GM08714 (cell line): ENCODE measurements around the gene NUP62.

Experiments
- H3K4me3 ChIP-seq: fragments of 200-500 bp; sonication (Bioruptor generic); 2 replicates; pipeline ENCODE4 v1.5.1; 2014; ENCODE audit warnings: mild to moderate bottlenecking, low read length, inconsistent platforms
- ZNF274 ChIP-seq: IDR thresholded peaks from 2 replicates; pipeline ENCODE4 v1.6.1; 2012; ENCODE audit warnings: mild to moderate bottlenecking, low read depth, low read length

Gene NUP62

DNA sequence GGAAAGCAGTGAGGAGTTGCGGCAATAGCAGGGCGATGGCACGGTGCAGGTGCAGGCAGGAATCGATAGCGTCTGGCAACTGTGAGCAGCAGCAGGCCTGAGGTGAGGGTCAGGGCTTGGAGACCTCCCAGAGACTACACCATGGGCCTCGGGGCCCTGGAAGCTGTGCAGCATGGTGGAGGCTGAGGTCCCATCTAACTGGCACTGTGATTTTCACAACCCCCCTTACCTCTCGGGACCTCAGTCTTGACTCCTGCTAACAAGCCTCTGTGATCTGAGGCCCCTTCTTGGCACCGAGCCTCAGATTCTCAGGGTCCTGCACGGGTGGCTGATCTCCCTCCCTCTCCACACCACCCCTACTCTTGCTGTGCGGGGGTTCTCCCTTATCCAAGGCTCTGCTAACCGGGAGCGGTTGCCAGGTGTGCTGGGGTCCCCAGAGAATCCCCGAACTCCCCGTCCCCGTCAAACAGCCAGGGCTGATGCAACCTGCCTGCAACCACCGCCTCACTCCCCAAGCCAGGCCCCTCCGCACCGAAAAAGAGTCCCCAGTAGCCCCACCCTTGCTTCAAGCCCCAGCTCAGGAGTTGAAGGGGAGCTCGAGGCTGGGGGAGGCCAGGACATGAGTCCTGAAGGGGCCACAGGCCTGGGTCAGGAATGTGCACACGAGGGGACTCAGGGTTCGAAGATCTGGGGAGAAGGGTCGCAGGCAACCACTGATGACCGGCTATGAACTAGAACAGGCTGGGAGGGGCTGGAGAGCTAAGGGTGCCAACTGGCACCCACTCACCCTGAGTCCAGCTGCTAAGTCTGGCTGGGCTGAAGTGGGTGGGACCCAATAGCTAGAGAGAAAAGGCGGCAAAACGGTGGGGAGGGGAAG, 5.1 kb downstream of the NUP62 start:
- TF ChIP-seq ZNF274: no peak
- no peak overlapping the region for H3K4me3 ChIP-seq

GRCh38 chr19:49923055-49924003, 6.0 kb downstream of the NUP62 start:
- no peak overlapping the region for H3K4me3 ChIP-seq
- no peak for TF ChIP-seq ZNF274

GRCh38 chr19:49921871-49922795, 7.2 kb downstream of the NUP62 start:
- no peak for TF ChIP-seq ZNF274
- H3K4me3 ChIP-seq: no peak overlapping the region

DNA sequence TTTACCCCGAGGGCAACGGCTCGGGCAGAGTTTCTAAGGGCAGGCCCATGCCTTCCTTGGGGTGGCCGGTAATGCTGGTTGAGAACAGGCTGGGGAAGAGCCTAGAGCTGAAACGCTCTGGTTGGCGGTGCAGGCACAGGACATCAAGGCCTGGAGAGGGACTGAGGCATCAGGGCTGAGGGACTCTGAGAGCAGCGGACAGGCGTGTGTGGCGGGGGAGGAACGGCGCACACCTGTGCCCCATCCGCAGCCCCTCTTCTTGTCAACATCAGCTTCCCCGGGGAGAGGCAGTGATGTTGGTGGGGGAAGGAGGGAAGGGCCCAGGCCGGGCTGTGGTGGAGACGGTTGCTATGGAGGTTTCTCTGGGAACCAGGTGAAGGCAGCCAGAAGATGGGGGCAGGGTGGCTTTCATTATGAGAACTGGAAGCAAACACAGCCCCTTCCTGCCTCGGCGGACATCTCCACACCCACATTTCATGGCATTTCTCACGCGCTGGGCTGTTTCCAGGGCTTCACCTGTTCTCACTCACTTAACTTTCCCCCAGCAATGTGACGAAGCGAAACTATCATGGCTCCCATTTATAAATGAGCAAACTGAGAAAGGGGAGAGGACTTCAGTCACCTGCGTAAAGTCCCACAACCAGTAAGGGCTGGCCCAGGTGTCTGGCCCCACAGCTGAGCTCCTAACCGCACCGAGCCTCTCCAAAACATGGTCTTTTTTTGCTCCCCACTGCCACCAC, 8.5 kb downstream of the NUP62 start:
- H3K4me3 ChIP-seq: no peak overlapping the region
- TF ChIP-seq ZNF274: no peak

GRCh38 chr19:49918089-49918488, 11.2 kb downstream of the NUP62 start:
- no peak for TF ChIP-seq ZNF274
- no peak overlapping the region for H3K4me3 ChIP-seq

- H3K4me3 ChIP-seq: no peak overlapping the region
- no peak for TF ChIP-seq ZNF274
These were observed 12.2 kb downstream of the NUP62 start for GRCh38 chr19:49916839-49917733.

DNA sequence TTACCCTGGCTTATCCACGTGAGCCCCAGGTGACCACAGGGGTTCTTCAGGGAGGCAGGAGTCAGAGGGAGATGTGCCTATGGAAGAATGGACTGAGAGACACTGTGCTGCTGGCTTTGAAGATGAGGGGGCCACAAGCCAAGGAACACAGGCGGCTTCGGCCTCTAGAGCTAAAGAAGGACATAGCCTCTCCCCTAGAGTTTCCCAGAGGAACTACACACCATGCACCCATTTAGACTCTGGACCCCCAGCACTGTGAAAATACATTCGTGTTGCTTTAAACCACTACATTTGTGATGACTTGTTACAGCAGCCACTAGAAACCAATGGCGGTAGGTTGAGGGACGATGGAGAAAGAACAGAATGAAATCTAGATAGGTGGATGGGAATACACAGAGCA, 14.0 kb downstream of the NUP62 start:
- H3K4me3 ChIP-seq: no peak overlapping the region
- TF ChIP-seq ZNF274: no peak

GRCh38 chr19:49913720-49914119, 15.6 kb downstream of the NUP62 start:
- no peak overlapping the region for H3K4me3 ChIP-seq
- TF ChIP-seq ZNF274: no peak

GRCh38 chr19:49912965-49913685, 16.2 kb downstream of the NUP62 start:
- TF ChIP-seq ZNF274: no peak
- H3K4me3 ChIP-seq: no peak overlapping the region

GRCh38 chr19:49911381-49912145, 17.7 kb downstream of the NUP62 start:
- TF ChIP-seq ZNF274: no peak

DNA sequence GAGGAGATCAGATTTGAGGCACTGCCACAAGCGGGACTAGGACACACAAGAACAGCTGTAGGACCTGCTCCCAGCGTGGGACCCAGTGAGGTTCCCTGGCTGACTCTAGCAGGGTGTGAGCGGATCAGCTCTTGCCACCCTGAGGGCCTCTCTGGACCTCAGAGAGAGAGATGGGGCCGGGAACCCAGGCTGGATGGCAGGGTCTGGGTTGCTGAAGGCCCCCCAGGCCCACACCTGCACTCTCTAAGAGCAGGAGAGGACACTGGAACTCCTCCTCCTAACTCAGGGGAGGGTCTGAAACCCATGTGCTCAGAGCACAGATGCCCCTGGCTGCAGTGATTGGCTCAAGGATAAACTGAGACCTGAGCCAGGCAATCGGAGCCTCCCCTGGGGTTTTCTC, 19.1 kb downstream of the NUP62 start:
- no peak overlapping the region for H3K4me3 ChIP-seq
- TF ChIP-seq ZNF274: no peak

More at GRCh38 chr19:49911381-49912145, 17.7 kb downstream of the NUP62 start:
- no peak overlapping the region; the same call in 1 of the 2 replicates for H3K4me3 ChIP-seq
